Esophagus muscularis mucosa (tissue), 4 donors: ENCODE measurements around the gene GPR135. TPM values are rescaled to one million over a fixed set of nuclear protein-coding genes. Genes with fewer than 3 reads are reported as not detected.
"Not testable (repeated sequence)": the region's sequence is repeated elsewhere in the genome, so short reads cannot be mapped to it uniquely, and the experiment has no call there.

ENCODE experiments used
- DNase-seq: peaks from one replicate; pipeline ENCODE4 v3.0.0-alpha.2; 2017; ENCODE audit errors: extremely low spot score
- H3K27ac ChIP-seq, 4 donors: fragments of 200-600 bp; sonication (generic); replicated peaks in 1 of 4; 1 replicate in 3 of 4; 2 replicates in 1 of 4; pipeline ENCODE4 v1.5.1; 2016 to 2019; ENCODE audit warnings: mild to moderate bottlenecking in 1 of 4
- H3K27me3 ChIP-seq, 4 donors: fragments of 200-600 bp; sonication (generic); one replicate each; pipeline versions ENCODE4 v1.5.1 to v1.6.0; 2016 to 2019
- H3K36me3 ChIP-seq, 4 donors: fragments of 200-600 bp; sonication (generic); one replicate each; pipeline ENCODE4 v1.5.1; 2016 to 2019
- H3K4me1 ChIP-seq, 4 donors: fragments of 200-600 bp; sonication (generic); one replicate each; pipeline ENCODE4 v1.5.1; 2016 to 2019
- H3K4me3 ChIP-seq, 4 donors: fragments of 200-600 bp; sonication (generic); 1 replicate in 2 of 4; 2 replicates in 2 of 4; pipeline ENCODE4 v1.5.1; 2016 to 2019; ENCODE audit warnings: mild to moderate bottlenecking in 4 of 4, moderate library complexity in 1 of 4
- H3K9me3 ChIP-seq, 4 donors: fragments of 200-600 bp; sonication (generic); 1 replicate in 3 of 4; 2 replicates in 1 of 4; pipeline ENCODE4 v1.5.1; 2016 to 2019
- CTCF ChIP-seq, 3 experiments: fragments of 200-600 bp in 2 of 3; fragments of 450-650 bp in 1 of 3; sonication (generic) in 2 of 3; IDR thresholded peaks; one replicate each; pipeline ENCODE4 v1.5.1; 2017 to 2019; ENCODE audit warnings: antibody characterized with exemption in 3 of 3, mild to moderate bottlenecking in 2 of 3, moderate library complexity in 1 of 3
- EP300 ChIP-seq: sonication (generic); formaldehyde crosslinking; IDR thresholded peaks from one replicate; pipeline ENCODE4 v1.6.1; 2017; ENCODE audit warnings: antibody characterized with exemption
- POLR2A ChIP-seq: fragments of 450-650 bp; IDR thresholded peaks from one replicate; pipeline ENCODE4 v1.6.1; 2017; ENCODE audit warnings: antibody characterized with exemption, moderate library complexity, mild to moderate bottlenecking, low read depth
- POLR2AphosphoS5 ChIP-seq, 2 donors: sonication (generic); formaldehyde crosslinking; IDR thresholded peaks; one replicate each; pipeline ENCODE4 v1.6.1; 2017; ENCODE audit warnings: antibody characterized with exemption in 2 of 2
- WGBS: methylation state at CpG from one replicate; pipeline ENCODE4 v1.1.5; 2018; 5-methylcytosine and 5-hydroxymethylcytosine counted together
- intact Hi-C: fragments of 100-400 bp; cut with DNase I; formaldehyde crosslinking; loops from one replicate; pipeline ENCODE4 v1.15.1; 2023
- total RNA-seq, 4 donors: library from RNA; depleted of rRNA; stranded (reverse); fragments of >200 nt; gene quantifications; one replicate each; pipeline versions ENCODE4 v1.1.0 to v1.2.1, GENCODE V29; 2016

The GPR135 gene
- total RNA-seq, 4 donors from 2014 or later = 4.3 to 9.1 (median 6.4) TPM

GRCh38 chr14:59454139-59454538 is 11.0 kb downstream of the GPR135 start:
- Histone ChIP-seq H3K4me1 (peaks cover 0 to 8% (median 0%) of the 10 kb centered on the region in 4 donors), H3K36me3 (peaks cover 0 to 18% (median 2%) of the 10 kb centered on the region in 4 donors), H3K9me3 (no peaks in the 10 kb centered on the region), H3K4me3 (no peak overlapping the region), H3K27me3 (no peaks in the 10 kb centered on the region), H3K27ac (peak overlapping the region in 2 of 4 donors; percentile 11 to 38)
- no peak for TF ChIP-seq EP300
- no peak for TF ChIP-seq CTCF (IDR thresholded peaks at IDR 0.05)
- TF ChIP-seq POLR2A = no peak
- TF ChIP-seq POLR2AphosphoS5 (IDR thresholded peaks at IDR 0.05) = peak in 1 of 2 donors; percentile 22
- intact Hi-C loops = loop anchor here (10.0 kb wide), 1 partner anchor 419 kb away; no protein-coding TSS in a partner anchor
- no peak for DNase-seq
- 64% methylated on average over 2 of the region's 2 CpGs for WGBS

GRCh38 chr14:59451849-59452248 is 13.3 kb downstream of the GPR135 start:
- intact Hi-C loops = loop anchor here (10.0 kb wide), 1 partner anchor 417 kb away; no protein-coding TSS in a partner anchor
- peaks cover 0 to 17% (median 2%) of the 10 kb centered on the region in 4 donors for H3K36me3 ChIP-seq
- H3K27me3 ChIP-seq = no peaks in the 10 kb centered on the region
- no peak overlapping the region for H3K27ac ChIP-seq
- H3K9me3 ChIP-seq = no peaks in the 10 kb centered on the region
- TF ChIP-seq POLR2A (no peak), EP300 (no peak), POLR2AphosphoS5 (IDR thresholded peaks at IDR 0.05) (no peak), CTCF (IDR thresholded peaks at IDR 0.05) (no peak)
- 97% methylated on average over 1 of the region's 1 CpG for WGBS
- no peak overlapping the region for H3K4me3 ChIP-seq
- no peak for DNase-seq
- H3K4me1 ChIP-seq = peaks cover 0 to 8% (median 0%) of the 10 kb centered on the region in 4 donors

- peaks cover 0 to 11% (median 2%) of the 10 kb centered on the region in 4 donors for H3K36me3 ChIP-seq
- peaks cover 0 to 8% (median 0%) of the 10 kb centered on the region in 4 donors for H3K4me1 ChIP-seq
- TF ChIP-seq POLR2A (no peak), POLR2AphosphoS5 (IDR thresholded peaks at IDR 0.05) (no peak), CTCF (IDR thresholded peaks at IDR 0.05) (no peak)
- no peak overlapping the region for H3K4me3 ChIP-seq
- DNase-seq = no peak
- 97% methylated on average over 3 of the region's 3 CpGs for whole genome bisulfite sequencing
- intact Hi-C loops = loop anchor here (10.0 kb wide), 1 partner anchor 416 kb away; no protein-coding TSS in a partner anchor
- no peaks in the 10 kb centered on the region for H3K9me3 ChIP-seq
- no peak overlapping the region for H3K27ac ChIP-seq
- H3K27me3 ChIP-seq = no peaks in the 10 kb centered on the region
Observed at GRCh38 chr14:59450716-59451115, 14.5 kb downstream of the GPR135 start.

- 93% methylated on average over 2 of the region's 2 CpGs for WGBS
- H3K27ac ChIP-seq, H3K36me3 ChIP-seq, DNase-seq, H3K27me3 ChIP-seq, H3K9me3 ChIP-seq, H3K4me3 ChIP-seq, intact Hi-C loops: not testable (repeated sequence)
- peaks cover 0 to 11% (median 9%) of the 10 kb centered on the region in 4 donors for H3K4me1 ChIP-seq
Observed at GRCh38 chr14:59448673-59449072, 16.5 kb downstream of the GPR135 start.

- Histone ChIP-seq H3K4me1 (peaks cover 14 to 58% (median 44%) of the 10 kb centered on the region in 4 donors), H3K27me3 (no peaks in the 10 kb centered on the region), H3K9me3 (no peaks in the 10 kb centered on the region), H3K4me3 (no peak overlapping the region), H3K36me3 (no peaks in the 10 kb centered on the region), H3K27ac (peak overlapping the region; percentile 40 to 62 (median 51))
- WGBS = 51% methylated on average over 5 of the region's 5 CpGs
- intact Hi-C loops = no loop called here
- no peak for DNase-seq
- TF ChIP-seq POLR2A = no peak
- TF ChIP-seq EP300 = no peak
- TF ChIP-seq POLR2AphosphoS5 (IDR thresholded peaks at IDR 0.05) = no peak
- TF ChIP-seq CTCF (IDR thresholded peaks at IDR 0.05) = no peak
Observed at GRCh38 chr14:59439256-59439965, 25.8 kb downstream of the GPR135 start.
